ENCODE measurements around the gene MYBBP1A. TPM values are rescaled to one million over a fixed set of nuclear protein-coding genes. Genes with fewer than 3 reads are reported as not detected.

Gene MYBBP1A
- total RNA-seq, 1 experiment from 2014 or later: 130 TPM

DNA sequence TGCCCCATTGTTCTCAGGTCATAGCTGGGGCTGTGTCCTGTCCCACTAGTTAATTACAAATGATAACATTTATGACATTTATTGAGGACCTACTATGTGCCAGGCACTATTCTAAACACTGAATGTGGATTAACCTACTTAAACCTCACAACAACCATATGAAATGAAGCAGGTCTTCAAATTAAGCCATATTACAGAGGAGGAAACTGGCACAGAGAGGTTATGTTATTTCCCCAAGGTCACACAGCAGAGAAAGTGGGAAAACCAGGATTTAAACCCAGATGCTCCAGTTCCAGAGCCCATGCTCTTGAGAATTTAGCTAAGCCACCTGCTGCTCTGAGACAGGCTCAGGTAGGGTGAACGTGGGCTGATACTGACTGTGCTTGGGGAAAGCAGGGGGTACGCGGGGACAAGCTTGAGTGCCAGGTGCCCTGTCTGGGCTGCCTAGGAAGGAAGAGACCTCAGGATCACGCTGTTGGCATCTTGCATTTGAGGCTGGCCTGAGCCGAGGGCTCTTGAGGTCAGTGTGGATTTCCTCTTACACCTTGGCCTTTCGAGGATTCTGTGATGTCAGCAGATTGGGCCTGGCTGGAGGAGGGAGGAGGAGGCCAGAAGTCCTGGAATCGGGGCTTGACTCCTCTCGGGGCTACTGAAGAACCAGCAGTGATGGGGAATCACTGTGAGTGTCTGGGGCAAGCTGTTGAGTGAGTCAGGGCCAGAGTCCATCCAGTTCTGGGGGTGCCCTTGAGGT, 47.6 kb downstream of the MYBBP1A start:
- H3K27me3 ChIP-seq (ENCODE audit: insufficient read depth, low read length): no peaks in the 10 kb centered on the region
- DNase-seq (ENCODE audit: low read depth, low spot score): no peak
- CTCF ChIA-PET: no interaction called here
- H4K20me1 ChIP-seq (ENCODE audit: insufficient read depth): no peaks in the 10 kb centered on the region
- no peak overlapping the region for H3K4me2 ChIP-seq (ENCODE audit: low read length)
- H3K27ac ChIP-seq (ENCODE audit: low read depth, low read length): no peak overlapping the region
- H3K4me3 ChIP-seq (replicated peaks in 1 of 2; ENCODE audit: low read depth in 1 of 2, low read length in 2 of 2): no peak overlapping the region
- TF ChIP-seq RAD21 (IDR thresholded peaks at IDR 0.05; ENCODE audit: low read depth) (no peak), JUND (IDR thresholded peaks at IDR 0.05) (no peak), POLR2A (IDR thresholded peaks at IDR 0.05; ENCODE audit: borderline replicate concordance, extremely low read depth, insufficient read depth, insufficient read length) (no peak), ZBTB33 (IDR thresholded peaks at IDR 0.05; ENCODE audit: extremely low read depth, insufficient replicate concordance, low read length) (no peak)
- intact Hi-C loops (cut with micrococcal nuclease): no loop called here
- no peaks in the 10 kb centered on the region for H3K9me2 ChIP-seq (ENCODE audit: insufficient read depth)
- no peaks in the 10 kb centered on the region for H3K79me2 ChIP-seq (ENCODE audit: insufficient read depth, low read length)
- POLR2A ChIA-PET: no interaction called here
- BruUV-seq (replicated peaks): no TSS peak
- RAD21 ChIA-PET (ENCODE audit: low non-redundant PET in 1 of 2, low total read pairs in 2 of 2, uncharacterized antibody in 2 of 2, unreplicated experiment in 2 of 2): no interaction called here
- no peaks in the 10 kb centered on the region for H3K36me3 ChIP-seq (ENCODE audit: control insufficient read depth in 1 of 2, insufficient read depth in 2 of 2, low read length in 2 of 2)
- H3K4me1 ChIP-seq (ENCODE audit: control insufficient read depth in 1 of 2, insufficient read depth in 2 of 2, low read length in 2 of 2): peaks cover 0 to 14% of the 10 kb centered on the region in 2 experiments; a peak in 2 of 4 replicates
- no peak overlapping the region for H2AFZ ChIP-seq (ENCODE audit: low read depth, low read length, poor library complexity, severe bottlenecking)
- no peaks in the 10 kb centered on the region for H3K9me3 ChIP-seq (ENCODE audit: control insufficient read depth in 1 of 2, insufficient read depth in 1 of 2, low read depth in 1 of 2, low read length in 2 of 2)
- H3K9ac ChIP-seq (ENCODE audit: low read length): no peak overlapping the region
- no peak for ATAC-seq

GRCh38 chr17:4506892-4507291, 48.3 kb downstream of the MYBBP1A start:
- ChIA-PET CTCF (no interaction called here), RAD21 (ENCODE audit: low non-redundant PET in 1 of 2, low total read pairs in 2 of 2, uncharacterized antibody in 2 of 2, unreplicated experiment in 2 of 2) (no interaction called here), POLR2A (no interaction called here)
- Histone ChIP-seq H3K27ac (ENCODE audit: low read depth, low read length) (no peak overlapping the region), H3K4me2 (ENCODE audit: low read length) (no peak overlapping the region), H3K9ac (ENCODE audit: low read length) (no peak overlapping the region), H3K79me2 (ENCODE audit: insufficient read depth, low read length) (no peaks in the 10 kb centered on the region), H2AFZ (ENCODE audit: low read depth, low read length, poor library complexity, severe bottlenecking) (no peak overlapping the region), H4K20me1 (ENCODE audit: insufficient read depth) (no peaks in the 10 kb centered on the region), H3K27me3 (ENCODE audit: insufficient read depth, low read length) (no peaks in the 10 kb centered on the region), H3K9me3 (ENCODE audit: control insufficient read depth in 1 of 2, insufficient read depth in 1 of 2, low read depth in 1 of 2, low read length in 2 of 2) (no peaks in the 10 kb centered on the region), H3K36me3 (ENCODE audit: control insufficient read depth in 1 of 2, insufficient read depth in 2 of 2, low read length in 2 of 2) (no peaks in the 10 kb centered on the region), H3K4me1 (ENCODE audit: control insufficient read depth in 1 of 2, insufficient read depth in 2 of 2, low read length in 2 of 2) (peaks cover 0 to 14% of the 10 kb centered on the region in 2 experiments; a peak in 2 of 4 replicates), H3K4me3 (replicated peaks in 1 of 2; ENCODE audit: low read depth in 1 of 2, low read length in 2 of 2) (no peak overlapping the region), H3K9me2 (ENCODE audit: insufficient read depth) (no peaks in the 10 kb centered on the region)
- DNase-seq (ENCODE audit: low read depth, low spot score) (no peak), ATAC-seq (no peak)
- no TSS peak for BruUV-seq (replicated peaks)
- intact Hi-C loops (cut with micrococcal nuclease): no loop called here
- no peak for TF ChIP-seq EGR1 (IDR thresholded peaks at IDR 0.05; ENCODE audit: low read depth)
- no peak for TF ChIP-seq SIN3A (IDR thresholded peaks at IDR 0.05; ENCODE audit: low read depth)
- TF ChIP-seq POLR2A (IDR thresholded peaks at IDR 0.05; ENCODE audit: borderline replicate concordance, extremely low read depth, insufficient read depth, insufficient read length): no peak
- TF ChIP-seq RAD21 (IDR thresholded peaks at IDR 0.05; ENCODE audit: low read depth): no peak
- no peak for TF ChIP-seq EZH2 (IDR thresholded peaks at IDR 0.05)
- TF ChIP-seq, protein P1, sequence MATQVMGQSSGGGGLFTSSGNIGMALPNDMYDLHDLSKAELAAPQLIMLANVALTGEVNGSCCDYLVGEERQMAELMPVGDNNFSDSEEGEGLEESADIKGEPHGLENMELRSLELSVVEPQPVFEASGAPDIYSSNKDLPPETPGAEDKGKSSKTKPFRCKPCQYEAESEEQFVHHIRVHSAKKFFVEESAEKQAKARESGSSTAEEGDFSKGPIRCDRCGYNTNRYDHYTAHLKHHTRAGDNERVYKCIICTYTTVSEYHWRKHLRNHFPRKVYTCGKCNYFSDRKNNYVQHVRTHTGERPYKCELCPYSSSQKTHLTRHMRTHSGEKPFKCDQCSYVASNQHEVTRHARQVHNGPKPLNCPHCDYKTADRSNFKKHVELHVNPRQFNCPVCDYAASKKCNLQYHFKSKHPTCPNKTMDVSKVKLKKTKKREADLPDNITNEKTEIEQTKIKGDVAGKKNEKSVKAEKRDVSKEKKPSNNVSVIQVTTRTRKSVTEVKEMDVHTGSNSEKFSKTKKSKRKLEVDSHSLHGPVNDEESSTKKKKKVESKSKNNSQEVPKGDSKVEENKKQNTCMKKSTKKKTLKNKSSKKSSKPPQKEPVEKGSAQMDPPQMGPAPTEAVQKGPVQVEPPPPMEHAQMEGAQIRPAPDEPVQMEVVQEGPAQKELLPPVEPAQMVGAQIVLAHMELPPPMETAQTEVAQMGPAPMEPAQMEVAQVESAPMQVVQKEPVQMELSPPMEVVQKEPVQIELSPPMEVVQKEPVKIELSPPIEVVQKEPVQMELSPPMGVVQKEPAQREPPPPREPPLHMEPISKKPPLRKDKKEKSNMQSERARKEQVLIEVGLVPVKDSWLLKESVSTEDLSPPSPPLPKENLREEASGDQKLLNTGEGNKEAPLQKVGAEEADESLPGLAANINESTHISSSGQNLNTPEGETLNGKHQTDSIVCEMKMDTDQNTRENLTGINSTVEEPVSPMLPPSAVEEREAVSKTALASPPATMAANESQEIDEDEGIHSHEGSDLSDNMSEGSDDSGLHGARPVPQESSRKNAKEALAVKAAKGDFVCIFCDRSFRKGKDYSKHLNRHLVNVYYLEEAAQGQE (IDR thresholded peaks at IDR 0.05; ENCODE audit: low read depth): no peak
- TF ChIP-seq ELF1 (IDR thresholded peaks at IDR 0.05; ENCODE audit: borderline replicate concordance, low read depth): no peak
- no peak for TF ChIP-seq CEBPB (IDR thresholded peaks at IDR 0.05; ENCODE audit: low read depth)
- TF ChIP-seq ZFX (IDR thresholded peaks at IDR 0.05): no peak
- no peak for TF ChIP-seq SRF (IDR thresholded peaks at IDR 0.05; ENCODE audit: low read depth)
- no peak for TF ChIP-seq POLR2AphosphoS5 (IDR thresholded peaks at IDR 0.05; ENCODE audit: low read depth, low read length)
